GM18498 (cell line): ENCODE data around the gene OR10H2.
"Not testable (repeated sequence)": the region's sequence is repeated elsewhere in the genome, so short reads cannot be mapped to it uniquely, and the experiment has no call there.

Experiments
- ATAC-seq: cut with Tn5 transposase; IDR thresholded peaks from one replicate; pipeline ENCODE4 v1.9.1; 2021; ENCODE audit warnings: mild to moderate bottlenecking, moderate library complexity; ENCODE audit not compliant: unreplicated experiment

OR10H2 gene, protein sequence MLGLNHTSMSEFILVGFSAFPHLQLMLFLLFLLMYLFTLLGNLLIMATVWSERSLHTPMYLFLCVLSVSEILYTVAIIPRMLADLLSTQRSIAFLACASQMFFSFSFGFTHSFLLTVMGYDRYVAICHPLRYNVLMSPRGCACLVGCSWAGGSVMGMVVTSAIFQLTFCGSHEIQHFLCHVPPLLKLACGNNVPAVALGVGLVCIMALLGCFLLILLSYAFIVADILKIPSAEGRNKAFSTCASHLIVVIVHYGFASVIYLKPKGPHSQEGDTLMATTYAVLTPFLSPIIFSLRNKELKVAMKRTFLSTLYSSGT

DNA sequence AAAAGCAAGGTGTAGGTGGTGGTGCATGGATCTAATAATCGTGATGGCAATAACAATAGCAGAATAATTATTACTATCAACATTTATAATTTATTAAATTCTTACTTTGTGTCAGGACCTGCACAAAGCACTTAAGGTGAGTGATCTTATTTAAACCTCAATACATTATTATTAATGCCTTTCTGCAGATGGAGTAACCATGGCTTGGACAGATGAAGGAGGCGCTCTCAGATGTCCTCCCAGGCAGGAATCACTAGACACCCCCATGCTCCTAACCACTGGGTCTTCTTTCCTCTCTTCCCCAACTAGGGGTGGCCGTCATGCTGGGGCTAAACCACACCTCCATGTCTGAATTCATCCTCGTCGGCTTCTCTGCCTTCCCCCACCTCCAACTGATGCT is at the start of gene OR10H2:
Gene OR10H2 (plus strand): TSS at position 301 of the 400 bp plus-strand sequence. CDS start 20 bp downstream, at position 321.
- no peak for ATAC-seq

DNA sequence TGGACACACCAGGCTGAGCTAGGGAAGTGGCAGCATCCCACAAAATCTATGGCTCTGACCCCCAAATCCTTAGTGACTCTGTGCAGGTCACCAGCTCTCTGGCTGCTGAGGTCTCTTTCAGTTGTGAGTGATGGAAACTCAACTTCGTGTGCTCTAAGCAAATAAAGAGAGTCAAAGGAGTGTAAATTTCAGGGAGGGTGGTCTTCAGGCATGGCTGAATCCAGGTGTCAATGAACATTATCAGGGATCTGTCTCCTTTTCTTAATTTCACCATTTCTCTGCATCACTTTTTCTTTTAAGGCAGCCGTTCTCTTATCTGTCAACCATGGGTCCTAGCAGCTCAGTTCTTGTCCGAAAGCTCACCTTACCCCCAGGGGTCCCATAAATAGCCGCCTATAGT is 48.7 kb upstream of the OR10H2 start:
- no peak for ATAC-seq

DNA sequence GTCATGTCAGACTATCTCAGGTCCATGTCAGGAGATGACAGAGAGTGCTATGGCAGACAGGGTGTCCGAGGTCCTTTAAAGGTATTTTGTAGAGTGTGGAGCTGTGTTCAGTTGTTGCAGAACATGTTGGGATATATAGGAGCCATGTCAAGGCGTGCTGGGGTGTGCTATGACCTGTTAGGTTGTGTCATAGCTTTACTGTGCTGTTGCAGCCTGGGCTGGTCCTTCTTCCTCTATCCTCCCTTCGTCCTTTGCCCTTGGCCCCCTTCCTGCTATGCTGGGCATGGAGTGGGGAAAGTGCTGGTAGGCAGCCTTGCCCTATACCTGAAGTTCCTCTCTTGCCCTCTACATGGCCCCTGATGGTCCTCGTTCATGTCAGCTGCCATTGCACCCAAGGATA is 48.0 kb upstream of the OR10H2 start:
- not testable (repeated sequence) for ATAC-seq

DNA sequence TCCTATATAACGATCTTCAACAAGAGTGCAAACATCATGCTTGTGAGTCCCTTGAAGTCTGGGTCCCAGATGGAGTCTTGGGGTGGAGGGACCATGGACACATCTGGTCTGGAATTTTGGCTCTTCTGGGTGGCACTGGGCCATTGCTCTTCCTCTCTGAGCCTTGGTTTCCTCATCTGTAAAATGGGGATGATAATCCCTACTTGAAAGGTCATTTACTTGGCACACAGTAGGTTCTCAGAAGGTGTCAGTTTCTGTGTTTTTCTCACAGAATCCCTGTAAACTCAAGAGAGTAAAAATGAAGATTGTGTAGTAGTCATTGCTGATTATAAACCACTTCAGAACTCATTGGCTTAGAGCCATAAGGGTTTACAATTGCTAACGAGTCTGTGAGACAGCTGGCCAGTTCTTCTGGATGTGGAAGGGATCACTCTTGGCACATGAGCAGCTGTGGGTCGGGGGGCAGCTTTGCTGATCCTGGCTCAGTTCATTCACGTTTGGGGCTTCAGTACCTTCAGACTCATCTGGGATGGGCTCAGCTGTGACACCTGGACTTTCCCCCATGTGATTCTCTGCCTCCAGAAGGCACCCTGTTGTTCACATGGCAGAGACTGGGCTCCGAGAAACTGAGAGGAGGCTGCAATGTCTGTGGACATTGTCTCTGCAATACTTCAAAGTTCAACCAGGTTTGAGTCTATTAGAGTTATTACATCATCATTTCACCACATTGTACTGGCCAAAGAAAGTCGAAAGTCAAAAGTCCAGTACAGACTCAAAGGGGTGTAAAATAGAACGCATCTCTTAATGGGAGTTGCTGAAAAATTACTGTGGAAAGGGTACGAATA is 47.1 kb upstream of the OR10H2 start:
- ATAC-seq: no peak

DNA sequence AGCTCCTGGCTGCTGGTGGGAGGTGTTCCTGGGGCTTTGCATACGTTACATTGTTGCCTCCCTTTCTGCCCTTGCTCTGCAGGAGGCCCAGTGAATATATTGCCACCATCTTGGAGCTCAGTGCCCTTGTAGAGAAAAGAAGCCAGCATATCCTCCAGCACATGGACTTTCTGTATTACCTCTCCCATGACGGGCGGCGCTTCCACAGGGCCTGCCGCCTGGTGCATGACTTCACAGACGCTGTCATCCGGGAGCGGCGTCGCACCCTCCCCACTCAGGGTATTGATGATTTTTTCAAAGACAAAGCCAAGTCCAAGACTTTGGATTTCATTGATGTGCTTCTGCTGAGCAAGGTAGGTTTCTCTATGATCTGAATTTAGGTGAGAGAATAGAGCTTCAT is 44.4 kb upstream of the OR10H2 start:
- ATAC-seq: no peak

DNA sequence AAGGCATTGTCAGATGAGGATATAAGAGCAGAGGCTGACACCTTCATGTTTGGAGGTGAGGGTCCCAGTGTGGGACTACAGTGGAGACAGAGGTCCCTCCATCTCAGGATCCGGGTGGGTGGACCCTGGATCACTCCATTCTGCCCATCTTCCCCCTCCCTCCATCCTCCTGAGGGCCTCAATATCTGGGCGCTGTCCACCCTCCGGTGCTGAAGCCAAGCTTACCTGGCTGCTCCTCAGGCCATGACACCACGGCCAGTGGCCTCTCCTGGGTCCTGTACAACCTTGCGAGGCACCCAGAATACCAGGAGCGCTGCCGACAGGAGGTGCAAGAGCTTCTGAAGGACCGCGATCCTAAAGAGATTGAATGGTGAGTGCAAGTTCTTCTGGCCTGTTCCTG is 43.0 kb upstream of the OR10H2 start:
- no peak for ATAC-seq

DNA sequence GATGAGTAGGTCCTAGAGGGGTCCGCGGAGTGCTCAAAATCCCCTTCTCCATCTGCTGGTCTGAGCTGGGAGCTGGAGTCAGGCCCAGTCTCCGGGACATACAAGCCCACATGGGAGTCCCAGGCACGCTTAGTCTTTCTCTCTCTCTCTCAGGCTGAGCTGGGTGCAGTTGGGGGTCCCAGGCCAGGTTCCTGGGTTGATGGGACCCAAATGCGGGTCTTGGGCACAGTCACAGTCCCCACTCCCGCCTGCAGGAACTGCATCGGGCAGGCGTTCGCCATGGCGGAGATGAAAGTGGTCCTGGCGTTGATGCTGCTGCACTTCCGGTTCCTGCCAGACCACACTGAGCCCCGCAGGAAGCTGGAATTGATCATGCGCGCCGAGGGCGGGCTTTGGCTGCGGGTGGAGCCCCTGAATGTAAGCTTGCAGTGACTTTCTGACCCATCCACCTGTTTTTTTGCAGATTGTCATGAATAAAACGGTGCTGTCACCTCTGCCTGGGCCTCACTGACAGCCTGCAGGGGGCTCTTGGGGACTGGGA is 31.1 kb upstream of the OR10H2 start:
- ATAC-seq: no peak

DNA sequence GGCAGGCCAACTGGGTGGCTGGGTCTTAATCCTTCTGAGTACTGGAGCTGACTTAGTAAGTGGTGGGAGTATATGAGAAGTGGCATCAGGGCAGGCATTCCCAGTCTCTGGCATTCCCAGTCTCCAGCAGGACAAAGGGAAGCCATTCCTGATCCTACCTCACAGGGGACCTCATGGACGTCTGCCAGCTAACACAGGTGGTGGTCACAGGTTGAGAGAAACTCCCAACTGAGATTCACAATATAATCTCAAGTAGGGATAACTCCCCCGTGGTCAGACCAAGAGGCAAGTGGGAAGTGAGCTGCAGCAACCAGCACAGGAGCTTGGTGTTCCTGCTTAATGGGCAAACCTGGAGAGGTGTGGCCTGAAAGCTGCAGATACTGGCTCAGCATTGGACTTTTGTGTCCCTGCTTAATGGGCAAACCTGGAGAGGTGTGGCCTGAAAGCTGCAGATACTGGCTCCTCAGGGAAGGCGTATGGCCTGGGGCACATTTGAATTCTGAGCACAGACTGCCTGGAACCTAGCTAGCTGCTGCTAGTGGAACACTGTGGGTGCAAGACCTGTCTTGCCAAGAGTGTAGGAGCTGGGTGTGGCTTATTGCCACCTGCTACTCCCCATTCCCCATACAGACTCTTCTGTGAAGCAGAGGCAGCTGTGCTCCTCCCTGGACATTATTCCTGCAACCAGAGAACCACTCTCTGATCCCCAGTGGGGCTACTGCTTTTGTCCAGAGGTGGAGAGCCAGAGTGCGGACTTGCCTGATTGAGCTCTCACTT is 25.9 kb upstream of the OR10H2 start:
- no peak for ATAC-seq

DNA sequence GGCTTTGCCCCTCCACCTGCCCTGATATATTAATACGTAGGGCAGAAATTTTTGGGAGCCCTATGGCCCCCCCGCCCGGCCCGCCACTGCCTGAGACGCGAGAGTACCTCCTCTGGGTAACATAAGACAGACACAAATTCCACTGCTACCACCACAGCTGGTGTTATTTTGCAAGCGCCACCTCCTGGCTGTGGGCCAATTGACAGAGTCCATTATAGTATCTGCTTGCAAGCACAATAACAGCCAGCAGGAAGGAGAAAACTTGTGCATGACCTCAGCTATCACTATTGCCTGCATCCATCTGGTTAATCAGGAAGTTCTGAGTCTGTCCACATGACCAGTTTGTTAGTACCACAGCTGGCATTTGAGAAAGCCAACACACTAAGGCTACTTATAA is 25.3 kb upstream of the OR10H2 start:
- ATAC-seq: no peak

DNA sequence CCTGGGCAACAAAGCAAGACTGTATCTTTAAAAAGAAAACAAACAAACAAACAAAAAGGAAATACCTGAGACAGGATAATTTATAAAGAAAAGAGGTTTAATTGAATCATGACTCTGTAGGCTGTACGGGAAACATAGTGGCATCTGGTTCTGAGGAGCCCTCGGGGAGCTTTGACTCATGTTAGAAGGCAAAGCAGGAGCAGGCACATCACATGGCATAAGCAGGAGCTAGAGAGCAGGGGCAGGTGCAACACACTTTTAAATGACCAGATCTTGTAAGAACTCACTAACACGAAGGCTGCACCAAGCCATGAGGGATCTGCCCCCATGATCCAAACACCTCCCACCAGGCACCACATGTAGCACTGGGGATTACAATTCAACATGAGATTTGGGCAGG is 13.2 kb upstream of the OR10H2 start:
- no peak for ATAC-seq

DNA sequence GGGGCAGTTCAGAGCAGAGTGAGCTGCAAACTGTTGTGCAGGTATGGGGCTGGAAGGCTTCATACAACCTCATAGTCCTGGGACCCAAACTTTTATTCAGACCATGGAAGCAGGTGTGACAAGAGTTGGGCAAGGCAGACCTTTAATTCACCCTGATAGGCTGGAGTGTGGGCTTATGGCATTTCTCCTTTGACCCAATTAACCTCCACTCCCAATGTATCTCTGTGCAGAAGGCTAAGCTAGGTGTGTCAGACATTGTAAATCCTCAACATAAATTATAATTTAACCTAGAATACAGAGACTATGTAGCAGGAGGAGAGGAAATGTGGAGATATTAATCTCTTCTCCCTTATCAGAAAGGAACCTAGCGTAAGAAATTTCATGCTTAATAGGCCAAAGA is 12.2 kb upstream of the OR10H2 start:
- no peak for ATAC-seq

DNA sequence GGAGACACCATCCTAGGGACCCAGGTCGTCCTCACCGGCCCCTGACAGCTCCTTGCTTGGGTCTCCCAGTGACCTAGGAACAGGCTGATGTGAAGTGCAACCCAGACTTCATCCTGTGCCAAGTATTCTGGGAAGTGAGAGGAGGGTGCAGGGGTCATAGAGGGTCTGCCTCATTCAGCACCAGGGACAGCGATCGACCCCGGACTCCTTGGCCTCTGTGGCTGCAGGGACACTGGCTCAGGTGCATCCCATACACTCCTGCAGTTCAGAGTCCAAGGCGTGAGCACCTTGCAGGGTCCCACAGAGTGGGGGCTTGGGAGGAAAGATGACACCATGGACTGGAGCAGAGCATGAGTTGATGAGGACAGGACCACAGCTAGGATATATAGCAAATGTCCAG is 10.0 kb upstream of the OR10H2 start:
- ATAC-seq: no peak

DNA sequence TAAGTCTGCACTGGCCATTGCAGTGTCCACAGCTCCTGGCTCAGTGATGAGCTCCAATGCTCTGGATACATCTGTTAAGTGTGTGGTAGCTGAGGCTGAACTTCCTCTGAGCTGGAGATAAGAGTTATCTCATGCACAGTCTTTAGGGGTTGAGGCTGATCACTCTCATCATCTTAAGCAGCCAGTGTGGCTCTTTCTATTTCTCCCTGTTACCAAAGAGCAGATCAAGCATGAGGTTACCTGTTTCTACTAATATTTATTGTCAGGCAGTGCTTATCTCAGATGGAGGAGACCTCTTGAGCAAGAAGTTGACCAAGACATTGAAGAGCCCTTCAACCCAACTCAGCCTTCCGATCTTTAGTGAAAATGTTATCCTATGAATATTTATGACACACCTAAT is 6.6 kb upstream of the OR10H2 start:
- ATAC-seq: no peak

DNA sequence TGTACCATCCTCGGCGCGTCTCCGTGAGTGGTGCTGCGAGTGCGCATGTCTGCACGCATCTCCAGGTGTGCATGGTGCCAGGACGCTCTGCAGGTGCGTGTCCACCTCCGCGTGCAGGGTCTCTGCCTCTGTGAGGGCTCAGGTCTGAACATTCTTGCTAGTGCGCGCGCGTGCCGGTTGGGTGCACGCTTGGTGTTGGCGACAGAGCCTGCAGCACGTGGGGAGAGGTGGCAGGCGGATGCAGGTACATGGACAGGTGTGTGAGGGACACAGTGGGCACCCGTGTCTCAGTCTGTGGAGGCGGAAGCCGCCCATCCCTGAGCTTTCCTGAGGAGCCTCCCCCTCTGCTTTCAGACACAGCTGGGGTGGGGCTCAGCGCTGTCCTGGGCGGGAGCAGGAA is 4.9 kb upstream of the OR10H2 start:
- no peak for ATAC-seq

DNA sequence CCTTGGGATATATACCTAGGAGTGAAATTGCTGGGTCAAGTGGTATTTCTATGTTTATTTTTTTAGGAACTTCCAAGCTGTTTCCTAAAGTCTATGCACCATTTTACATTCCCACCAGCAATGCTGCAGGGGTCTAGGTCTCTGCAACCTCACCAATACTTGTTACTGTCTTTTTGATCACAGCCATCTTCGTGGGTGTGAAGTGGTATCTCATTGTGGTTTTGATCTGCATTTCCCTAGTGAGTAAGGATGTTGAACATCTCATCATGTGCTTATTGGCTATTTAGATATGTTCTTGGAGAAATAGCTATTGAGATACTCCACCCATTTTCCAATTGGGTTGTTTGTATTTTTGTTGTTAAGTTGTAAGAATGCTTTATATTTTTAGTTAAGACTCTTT is 2.7 kb downstream of the OR10H2 start:
- ATAC-seq: no peak

DNA sequence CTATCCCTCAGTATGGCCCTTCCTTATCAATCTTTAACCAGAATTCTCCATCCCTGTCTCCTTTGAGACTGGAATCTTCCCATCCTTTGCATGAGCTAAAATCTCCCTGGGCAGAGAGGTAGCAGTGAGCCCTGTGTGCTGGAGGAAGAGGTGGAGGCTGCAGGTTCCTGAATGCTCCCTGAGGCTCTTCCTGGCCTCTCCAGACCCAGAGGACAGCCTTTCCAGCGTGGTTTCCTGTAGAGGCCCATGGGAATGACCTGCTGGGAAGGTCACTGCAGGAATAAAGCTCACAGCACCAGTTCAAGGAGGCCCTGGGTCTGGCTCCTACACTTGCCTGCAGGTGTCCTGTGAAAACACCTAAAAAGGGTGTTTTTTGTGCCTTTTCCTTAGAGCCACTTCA is 4.6 kb downstream of the OR10H2 start:
- no peak for ATAC-seq

DNA sequence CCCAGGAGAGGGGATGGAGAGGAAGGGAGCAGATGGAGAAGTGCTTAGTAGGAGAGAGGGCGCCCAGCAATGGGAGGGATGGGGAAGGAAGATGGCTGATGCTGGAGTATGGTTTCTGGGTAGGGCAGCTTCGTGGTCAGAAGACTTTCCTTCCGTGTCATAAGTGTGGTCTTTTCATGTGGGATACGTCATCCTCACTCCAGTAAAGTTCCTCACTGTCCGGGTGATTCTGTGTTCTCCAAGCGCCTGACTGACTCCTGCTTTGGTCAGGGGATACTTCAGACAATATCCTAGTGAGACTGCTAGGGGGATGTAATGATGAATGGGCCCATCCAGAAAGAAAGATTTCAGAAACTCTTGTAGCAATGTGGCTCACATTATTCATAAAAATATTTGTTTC is 6.1 kb downstream of the OR10H2 start:
- no peak for ATAC-seq

DNA sequence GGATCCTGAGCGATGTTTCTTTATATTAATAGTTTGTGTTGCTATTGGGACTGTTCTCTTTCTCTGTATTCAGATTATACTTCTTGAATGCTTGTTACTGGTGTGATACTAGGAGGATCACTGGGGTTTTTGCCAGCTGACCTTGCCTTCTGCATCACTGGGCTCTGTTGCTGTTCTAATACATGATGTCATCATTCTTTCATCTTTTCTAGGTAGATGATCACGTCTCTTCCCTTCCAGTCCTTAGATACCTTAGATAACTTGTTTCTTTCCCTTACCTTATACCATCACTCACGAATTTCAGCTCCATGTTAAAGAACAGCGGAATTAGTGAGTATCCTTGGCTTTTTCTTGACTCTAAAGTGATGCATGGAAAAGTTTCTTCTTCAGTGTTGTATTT is 9.9 kb downstream of the OR10H2 start, which contains the start of gene OR10H3:
Gene OR10H3 (plus strand): TSS at position 264 of the 400 bp plus-strand sequence. CDS start 3,408 bp downstream, outside the sequence.
- no peak for ATAC-seq

DNA sequence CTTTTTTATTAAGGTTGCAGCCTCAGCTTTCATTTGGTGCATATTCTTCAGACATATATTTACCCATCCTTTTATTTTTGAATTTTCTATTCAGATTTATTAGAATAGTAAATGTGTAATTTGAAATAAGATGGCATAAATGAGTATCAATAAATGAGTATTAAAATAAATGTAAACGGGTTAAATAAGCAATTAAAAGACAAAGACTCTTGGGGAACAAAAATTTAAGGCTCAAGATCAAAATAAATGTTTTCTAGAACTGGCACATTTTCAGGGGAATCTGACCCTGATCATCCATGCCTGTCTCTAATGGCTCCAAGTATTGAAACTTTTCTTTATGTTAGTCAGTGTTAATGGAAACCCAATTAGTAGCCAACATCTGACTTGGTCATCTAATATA is 13.0 kb downstream of the OR10H2 start:
- no peak for ATAC-seq

DNA sequence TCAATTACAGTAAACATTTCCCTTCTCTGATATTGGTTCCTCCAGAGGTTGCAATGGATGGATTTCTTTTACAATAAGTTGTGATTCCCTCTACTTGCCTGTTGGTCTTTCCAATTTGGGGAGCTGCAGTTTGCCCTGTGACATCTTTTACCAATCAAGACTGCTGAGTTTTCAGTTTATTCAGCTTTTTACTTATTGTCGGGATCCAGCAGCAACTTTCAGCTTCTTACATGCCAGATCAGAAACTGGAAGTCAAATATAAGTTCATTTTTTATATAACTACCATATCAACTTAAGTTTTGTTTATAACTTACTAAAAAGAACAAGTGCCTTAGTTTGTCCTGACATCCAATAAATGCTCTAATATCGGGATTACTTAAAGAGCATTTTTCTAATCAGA is 20.4 kb downstream of the OR10H2 start:
- no peak for ATAC-seq

DNA sequence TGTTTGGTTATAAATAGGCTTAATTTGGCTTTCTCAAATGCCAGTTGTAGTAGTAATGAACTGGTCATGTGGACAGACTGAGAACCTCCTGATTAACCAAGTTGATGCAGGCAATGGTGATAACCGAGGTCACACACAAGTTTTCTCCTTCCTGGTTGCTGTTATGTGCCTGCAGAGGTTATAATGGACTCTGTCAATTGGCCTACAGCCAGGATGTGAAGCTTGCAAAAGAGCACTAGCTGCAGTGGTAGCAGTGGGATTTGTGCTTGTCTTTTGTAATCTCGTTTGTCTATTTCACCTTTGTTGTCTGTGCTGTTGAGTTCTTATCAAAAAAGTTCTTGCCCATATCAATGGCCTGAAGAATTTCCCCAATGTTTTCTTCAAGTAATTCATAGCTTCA is 30.6 kb downstream of the OR10H2 start:
- no peak for ATAC-seq
